Stimulated activated CD8-positive, alpha-beta memory T cell treated with anti-CD3 and anti-CD28 coated beads, Interleukin-4, amount 100 ng/mL, for 1 hour (primary cell): ENCODE data around the gene CD274.
"Not testable (repeated sequence)": the region's sequence is repeated elsewhere in the genome, so short reads cannot be mapped to it uniquely, and the experiment has no call there.

Experiments used
- DNase-seq, 2 donors: peaks; one replicate each; pipeline ENCODE4 v3.0.0-alpha.2; 2020; ENCODE audit warnings: low read depth in 2 of 2, low spot score in 1 of 2

Gene CD274

DNA sequence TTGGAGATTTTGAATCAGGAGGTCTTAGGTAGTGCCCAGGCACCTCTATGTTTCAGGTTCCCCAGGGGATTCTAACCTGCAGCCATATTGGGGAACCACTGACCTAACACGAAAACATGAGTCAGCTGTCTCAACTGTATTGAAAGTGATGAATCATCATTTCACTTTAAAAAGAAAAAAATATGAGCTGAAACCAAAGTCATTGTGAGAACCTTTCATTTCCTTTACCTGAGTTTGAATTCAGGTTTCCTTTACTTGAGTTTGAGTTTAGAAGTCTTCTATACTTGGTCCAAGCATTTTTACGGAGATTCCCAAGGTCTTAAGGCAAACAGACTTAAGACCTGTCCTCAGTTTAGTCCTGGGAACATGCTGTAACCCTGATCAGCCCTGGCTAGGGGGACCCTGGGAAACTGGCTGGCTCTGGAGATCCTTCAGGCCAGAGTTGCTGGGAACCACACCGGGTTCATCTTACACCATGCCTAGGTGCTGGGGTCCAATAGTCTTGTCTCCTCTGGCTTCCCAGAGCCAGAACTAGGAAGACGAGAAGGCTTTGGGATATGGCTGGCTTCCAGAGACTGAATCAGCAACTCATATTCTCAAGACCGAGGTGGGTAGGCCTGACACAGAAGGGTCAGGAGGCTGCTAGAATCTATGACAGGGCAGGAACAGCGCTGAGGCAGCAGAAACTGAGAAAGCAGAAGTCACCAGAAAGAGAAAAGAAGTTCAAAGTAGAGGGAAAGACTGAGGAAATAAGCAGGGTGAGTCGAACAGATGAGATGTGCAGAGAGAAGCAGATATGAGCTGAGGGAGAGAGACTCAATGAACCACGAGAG is 43.6 kb downstream of the CD274 start:
- DNase-seq = no peak

DNA sequence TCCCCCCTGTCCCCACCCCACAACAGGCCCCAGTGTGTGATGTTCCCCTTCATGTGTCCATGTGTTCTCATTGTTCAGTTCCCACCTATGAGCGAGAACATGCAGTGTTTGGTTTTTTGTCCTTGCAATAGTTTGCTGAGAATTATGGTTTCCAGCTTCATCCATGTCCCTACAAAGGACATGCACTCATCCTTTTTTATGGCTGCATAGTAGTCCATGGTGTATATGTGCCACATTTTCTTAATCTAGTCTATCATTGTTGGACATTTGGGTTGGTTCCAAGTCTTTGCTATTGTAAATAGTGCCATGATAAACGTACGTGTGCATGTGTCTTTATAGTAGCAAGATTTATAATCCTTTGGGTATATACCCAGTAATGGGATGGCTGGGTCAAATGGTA is 44.4 kb downstream of the CD274 start:
- not testable (repeated sequence) for DNase-seq

GRCh38 chr9:5499157-5499556 is 48.8 kb downstream of the CD274 start:
- DNase-seq = no peak

GRCh38 chr9:5499889-5500398 is 49.6 kb downstream of the CD274 start:
- no peak for DNase-seq

- no peak for DNase-seq
Measured at GRCh38 chr9:5500441-5501235, 50.3 kb downstream of the CD274 start.

DNA sequence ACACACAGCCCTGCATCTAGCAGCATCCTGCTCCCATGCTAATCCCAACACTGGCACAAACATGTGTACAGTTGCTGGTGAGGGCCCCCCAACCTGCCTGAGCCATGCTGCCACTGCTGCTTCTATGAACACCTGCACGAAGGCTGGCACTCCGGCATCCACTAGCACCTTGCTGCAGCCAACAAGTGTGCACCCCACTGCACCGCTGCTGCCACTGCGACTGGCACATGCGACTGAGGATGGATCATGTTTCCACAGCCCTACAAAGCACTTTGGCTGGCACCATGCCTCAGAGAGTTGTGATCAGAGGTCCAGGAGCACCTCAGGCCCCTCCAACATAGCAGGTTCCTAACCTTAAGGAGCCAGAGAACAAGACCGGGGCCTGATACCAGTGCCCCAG is 52.2 kb downstream of the CD274 start:
- DNase-seq = no peak

- DNase-seq = no peak
Measured at GRCh38 chr9:5509573-5509972, 59.2 kb downstream of the CD274 start.

DNA sequence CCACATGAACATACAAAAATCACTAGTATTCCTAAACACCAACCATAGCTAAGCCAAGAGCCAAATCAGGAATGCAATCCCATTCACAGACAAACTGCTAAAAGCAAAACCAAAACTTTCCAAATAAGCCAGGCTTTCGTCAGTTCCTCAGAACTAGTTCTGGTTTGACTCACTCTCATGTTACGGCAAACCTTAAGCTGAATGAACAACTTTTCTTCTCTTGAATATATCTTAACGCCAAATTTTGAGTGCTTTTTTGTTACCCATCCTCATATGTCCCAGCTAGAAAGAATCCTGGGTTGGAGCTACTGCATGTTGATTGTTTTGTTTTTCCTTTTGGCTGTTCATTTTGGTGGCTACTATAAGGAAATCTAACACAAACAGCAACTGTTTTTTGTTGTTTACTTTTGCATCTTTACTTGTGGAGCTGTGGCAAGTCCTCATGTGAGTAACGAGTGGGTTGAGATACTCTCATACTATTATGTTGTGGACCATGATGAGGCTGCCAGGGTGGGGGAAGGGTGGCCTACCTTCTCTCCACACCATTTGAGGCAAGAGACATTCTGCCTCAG is 60.1 kb downstream of the CD274 start, which contains the start of gene PDCD1LG2:
TSS of gene PDCD1LG2 (plus strand) at position 172 of the 572 bp plus-strand sequence. CDS start 12,016 bp downstream, outside the sequence.
- no peak for DNase-seq

- DNase-seq = no peak
Measured at GRCh38 chr9:5510989-5511388, 60.6 kb downstream of the CD274 start.

- no peak for DNase-seq
Measured at GRCh38 chr9:5511476-5511875, 61.1 kb downstream of the CD274 start.

DNA sequence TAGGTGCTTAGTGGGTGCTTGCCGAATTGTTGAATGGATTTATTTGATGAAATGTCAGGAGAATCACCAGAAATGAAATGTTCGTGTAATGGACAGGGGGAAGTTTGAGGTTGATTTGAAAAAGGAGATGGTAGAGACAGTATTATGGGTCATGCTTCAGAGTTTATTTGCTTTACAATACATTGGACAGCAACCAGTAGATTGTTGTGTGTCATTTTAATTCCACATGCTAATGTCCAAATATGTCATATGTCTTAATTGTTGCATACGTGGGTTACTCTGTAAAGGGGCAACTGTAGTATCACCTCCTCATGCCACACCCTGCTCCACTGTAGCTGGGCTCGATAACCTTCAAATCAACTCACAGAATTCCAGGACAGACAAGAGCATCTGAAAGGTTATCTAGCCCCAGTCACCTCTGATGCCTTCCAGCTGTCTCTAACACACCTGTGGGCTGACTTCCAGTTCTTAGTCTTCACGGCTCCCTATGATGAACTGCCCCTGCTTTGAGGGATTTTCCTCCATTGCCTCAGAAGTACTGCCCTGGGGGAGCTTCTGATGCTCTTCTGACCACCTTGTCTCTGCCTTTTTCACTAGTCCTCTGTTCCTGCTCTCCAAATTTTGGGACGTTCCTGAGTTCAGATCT is 61.7 kb downstream of the CD274 start:
- DNase-seq = no peak

DNA sequence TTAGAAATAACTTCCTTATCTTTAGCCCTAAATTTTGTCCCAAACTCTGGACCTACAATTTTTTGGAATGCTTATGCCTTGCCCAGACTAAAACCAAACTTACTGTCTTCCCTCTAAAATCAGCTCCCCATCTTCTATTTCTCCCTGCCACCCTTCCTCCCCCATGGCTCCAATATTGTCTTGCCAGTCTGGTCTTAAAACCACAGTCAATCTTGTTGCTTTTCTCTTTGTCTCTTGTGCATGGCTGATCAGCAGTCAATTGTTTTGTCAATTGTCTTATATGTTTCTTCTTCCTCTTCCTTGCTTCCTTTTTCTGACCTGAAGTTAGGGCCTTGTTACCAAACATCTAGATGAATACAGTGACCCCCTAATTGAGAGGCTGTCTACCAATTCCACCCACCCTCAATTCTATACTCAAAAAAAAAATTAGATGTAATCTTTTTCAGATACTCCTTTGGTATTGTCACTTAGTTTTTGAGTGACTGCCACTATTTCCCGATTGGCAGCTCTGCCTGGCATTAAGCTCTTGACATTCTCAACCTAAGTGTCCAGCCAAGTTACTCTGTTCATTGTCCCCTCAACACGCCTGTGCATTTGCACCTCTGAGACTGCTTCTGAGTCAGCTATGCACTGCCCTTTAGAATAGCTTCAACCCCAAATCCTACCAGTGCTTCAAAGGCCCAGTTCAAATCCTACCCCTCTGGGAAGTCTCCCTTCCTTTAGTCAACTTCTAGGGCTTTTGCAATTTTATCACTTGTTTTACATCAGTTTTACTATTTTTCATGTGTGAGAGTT is 62.5 kb downstream of the CD274 start:
- DNase-seq = no peak

- no peak for DNase-seq
Measured at GRCh38 chr9:5513966-5514616, 63.7 kb downstream of the CD274 start.

DNA sequence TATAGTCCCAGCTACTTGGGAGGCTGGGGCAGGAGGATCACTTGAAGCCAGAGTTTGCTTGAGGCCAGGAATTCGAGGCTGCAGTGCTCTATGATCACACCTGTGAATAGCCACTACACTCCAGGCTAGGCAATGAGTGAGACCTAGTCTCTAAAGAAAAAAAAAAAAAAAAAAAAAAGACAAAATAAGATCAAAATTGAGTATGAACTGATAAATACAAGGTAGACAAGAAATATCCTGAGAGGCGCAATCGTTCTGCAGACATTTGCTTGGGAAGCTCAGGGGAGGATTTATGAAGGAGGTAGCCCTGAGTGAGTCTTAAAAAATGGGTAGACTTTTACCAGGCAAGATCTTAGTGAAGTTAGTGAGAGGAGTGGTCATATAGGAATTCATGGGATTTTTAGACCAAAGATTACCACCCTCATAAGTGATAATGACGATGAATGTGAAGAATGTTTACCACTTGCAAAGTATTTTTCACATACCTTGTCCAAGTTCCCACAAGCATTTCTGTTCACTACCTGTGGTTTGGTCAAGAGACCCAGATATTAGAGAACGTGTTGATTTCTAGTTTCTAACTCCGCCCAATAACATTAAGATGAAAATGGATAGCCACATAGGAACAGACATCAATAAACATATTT is 64.4 kb downstream of the CD274 start:
- DNase-seq = no peak

DNA sequence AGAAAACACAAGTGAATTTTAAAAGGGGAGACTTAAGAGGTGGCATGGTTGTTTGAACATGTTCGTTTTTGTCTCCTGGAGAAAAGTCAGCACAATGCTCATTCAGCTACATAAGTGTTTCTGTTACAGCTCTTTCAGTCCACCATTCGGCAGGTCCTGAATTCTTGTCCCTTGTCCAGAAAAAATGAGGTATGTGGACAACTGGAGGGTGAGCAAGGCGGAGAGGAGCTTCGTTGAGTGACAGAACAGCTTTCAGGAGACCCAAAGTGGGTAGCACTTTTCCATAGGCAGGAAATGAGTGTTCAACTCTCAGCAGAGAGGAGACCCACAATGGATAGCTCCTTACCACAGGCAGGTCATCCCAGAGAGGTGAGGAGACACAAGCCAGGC is 64.9 kb downstream of the CD274 start:
- DNase-seq = no peak

DNA sequence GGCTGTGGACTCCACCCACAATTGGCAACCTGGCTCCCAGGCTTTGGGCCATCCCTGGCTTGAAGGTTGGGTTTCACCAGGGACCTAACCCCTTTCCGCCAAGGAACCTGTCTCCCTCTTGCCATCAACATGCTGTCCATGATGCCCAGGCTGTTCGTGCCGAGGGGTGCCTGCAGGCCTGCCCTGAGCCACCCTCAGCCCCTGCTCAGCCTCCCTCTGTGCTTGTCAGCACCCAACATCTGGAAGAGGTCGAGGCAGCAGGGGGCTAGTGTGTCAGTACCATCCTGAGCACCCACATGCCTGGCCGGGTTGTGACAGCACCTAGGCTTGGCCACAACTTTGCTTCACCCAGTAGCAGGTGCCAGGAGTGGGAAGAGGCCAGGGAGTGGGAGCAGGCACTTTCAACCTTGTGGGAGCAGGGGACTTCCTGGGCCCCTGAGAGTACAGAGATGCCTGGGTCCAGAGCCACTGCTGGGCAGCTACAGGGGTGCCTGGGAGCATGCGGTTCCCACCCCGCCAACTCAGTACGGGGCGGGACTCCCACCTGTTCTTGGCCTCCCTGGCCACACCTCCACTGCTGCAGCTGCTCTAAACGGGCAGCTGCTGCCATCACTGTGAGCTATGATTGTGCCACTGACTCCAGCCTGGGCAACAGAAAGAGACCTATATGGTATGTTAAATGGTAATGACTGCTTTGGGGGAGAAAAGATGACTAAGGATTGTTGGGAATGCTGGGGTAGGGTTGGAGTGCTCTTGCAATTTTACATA is 66.3 kb downstream of the CD274 start:
- no peak for DNase-seq

DNA sequence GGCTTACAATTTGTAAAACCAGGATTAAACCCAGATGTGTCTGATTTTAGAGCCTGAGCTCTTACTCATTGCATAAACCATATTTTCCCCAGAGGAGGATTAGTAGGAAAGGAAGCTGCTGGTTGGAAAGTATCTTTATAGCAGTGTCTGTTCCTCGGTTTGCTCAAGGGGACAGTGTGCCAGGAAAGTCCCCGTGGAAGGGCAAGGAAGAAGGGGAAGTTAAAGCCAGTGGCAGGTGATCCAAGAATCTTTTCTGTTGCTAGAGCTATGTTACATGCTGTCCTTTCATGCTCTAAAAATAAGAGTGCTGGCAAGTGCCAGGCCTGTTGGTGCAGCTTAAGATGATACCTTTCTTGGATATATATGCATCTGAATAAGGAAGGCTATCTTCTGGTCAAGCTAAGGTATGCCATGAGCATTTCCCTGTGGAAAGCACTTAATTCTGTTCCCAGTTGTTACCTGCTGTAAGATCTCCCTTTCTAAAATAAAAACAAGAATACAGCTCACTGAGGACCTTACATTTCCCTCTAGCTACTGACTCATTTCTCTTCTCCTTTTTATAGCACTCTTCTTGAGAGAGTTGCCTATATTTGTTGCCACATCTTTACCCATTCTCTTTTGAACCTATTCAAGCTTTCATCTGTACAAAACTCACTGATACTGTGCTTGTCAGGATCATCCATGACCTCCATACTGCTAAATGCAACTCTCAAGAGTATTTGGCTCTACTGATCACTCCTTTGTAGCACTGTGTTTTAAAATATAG is 68.0 kb downstream of the CD274 start:
- DNase-seq = no peak

DNA sequence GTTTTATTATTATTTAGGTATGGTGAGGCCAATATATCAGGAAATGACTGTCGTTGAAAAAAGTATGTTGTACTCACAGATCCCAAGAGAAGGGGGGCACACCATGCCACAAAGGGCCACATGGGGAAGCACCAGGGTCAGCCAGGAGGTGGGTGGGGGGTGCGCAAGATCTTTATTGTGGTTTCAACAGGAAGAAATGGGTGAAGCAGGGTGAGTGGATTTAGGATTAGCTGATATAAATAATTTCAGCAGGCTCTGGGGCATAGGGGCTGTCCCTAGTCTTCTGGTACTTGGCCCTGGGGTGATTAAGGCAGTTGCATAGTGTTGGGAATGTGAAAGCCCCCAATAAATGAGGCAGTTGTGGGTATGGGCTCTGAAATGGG is 68.6 kb downstream of the CD274 start:
- DNase-seq = no peak
